ENCODE measurements around the gene OR1J4.

DNA sequence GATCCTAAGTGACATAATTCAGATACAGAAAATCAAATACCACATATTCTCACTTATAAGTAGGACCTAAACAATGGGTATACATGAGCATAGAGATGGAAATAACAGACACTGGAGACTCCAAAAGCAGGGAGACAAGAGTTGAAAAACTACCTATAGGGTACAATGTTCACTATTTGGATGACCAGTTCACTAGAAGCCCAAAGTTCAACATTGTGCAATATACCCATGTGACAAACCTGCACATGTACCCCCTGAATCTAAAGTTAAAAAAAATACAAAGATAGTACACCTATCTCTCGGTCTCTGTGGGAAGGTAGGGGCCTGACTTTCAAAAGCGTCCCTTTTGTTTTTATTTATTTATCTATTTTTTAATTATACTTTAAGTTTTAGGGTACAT is 19.8 kb downstream of the OR1J4 start:
- TF ChIP-seq, protein P1, sequence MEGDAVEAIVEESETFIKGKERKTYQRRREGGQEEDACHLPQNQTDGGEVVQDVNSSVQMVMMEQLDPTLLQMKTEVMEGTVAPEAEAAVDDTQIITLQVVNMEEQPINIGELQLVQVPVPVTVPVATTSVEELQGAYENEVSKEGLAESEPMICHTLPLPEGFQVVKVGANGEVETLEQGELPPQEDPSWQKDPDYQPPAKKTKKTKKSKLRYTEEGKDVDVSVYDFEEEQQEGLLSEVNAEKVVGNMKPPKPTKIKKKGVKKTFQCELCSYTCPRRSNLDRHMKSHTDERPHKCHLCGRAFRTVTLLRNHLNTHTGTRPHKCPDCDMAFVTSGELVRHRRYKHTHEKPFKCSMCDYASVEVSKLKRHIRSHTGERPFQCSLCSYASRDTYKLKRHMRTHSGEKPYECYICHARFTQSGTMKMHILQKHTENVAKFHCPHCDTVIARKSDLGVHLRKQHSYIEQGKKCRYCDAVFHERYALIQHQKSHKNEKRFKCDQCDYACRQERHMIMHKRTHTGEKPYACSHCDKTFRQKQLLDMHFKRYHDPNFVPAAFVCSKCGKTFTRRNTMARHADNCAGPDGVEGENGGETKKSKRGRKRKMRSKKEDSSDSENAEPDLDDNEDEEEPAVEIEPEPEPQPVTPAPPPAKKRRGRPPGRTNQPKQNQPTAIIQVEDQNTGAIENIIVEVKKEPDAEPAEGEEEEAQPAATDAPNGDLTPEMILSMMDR (optimal IDR thresholded peaks at IDR 0.05 in 1 of 3, IDR thresholded peaks at IDR 0.05 in 1 of 3, conservative IDR thresholded peaks at IDR 0.05 in 1 of 3; ENCODE audit: extremely low read depth in 1 of 3, insufficient read depth in 2 of 3, low read length in 3 of 3): no peak
- no peak for TF ChIP-seq EZH2 (IDR thresholded peaks at IDR 0.05; ENCODE audit: low read length)

Measured in keratinocyte (primary cell).